ENCODE data around the gene TIGD2. TPM values are rescaled to one million over a fixed set of nuclear protein-coding genes. Genes with fewer than 3 reads are reported as not detected.

Gene TIGD2
- total and polyA plus RNA-seq, 9 of the 15 experiments (the other 6 are each of a cell fraction or from before 2014, with no cell fraction given) = 3.6 to 15.0 (median 9.8) TPM

DNA sequence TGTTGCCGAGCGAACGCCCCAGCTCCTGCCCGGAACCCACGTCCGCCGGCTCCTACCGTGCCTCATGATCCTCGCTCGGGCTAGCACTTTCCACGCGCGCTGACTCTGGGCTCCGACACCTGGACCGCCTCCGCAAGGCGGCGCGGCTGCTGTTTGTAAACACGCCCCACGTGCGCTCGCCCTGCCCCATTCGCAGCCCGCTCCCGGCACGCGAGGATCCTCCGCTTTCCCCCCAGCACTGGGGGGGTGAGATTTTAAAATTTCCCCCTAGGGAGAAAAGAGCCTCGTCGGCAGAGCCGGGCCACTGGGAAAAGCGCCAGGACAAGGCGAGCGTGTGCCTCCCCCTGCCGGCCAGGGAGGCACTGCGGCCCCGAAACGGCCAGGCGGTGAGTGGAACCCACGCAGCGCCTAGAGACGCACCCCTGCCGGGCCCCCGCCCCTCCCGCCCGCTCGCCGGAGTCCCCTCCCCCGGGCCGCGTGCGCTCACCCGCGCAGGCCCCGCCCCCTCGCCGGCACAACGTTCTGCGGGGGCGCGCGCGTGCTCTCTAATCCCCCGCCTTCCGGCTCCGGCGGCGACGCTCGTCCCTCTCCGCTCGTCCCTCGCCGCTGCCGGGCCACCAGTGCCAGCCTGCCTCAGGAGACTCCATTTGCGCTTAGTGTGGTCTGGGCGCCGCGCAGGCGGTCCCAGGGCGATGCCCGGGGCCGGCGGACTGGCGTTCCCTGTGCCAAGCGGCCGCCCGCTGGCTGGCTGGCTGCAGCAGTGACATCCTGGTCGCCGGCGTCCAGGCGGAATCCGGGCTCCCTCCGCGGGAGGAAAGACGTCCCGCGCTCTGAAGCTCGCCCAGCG is at the start of gene TIGD2 (continued):
- TF ChIP-seq, protein P1, sequence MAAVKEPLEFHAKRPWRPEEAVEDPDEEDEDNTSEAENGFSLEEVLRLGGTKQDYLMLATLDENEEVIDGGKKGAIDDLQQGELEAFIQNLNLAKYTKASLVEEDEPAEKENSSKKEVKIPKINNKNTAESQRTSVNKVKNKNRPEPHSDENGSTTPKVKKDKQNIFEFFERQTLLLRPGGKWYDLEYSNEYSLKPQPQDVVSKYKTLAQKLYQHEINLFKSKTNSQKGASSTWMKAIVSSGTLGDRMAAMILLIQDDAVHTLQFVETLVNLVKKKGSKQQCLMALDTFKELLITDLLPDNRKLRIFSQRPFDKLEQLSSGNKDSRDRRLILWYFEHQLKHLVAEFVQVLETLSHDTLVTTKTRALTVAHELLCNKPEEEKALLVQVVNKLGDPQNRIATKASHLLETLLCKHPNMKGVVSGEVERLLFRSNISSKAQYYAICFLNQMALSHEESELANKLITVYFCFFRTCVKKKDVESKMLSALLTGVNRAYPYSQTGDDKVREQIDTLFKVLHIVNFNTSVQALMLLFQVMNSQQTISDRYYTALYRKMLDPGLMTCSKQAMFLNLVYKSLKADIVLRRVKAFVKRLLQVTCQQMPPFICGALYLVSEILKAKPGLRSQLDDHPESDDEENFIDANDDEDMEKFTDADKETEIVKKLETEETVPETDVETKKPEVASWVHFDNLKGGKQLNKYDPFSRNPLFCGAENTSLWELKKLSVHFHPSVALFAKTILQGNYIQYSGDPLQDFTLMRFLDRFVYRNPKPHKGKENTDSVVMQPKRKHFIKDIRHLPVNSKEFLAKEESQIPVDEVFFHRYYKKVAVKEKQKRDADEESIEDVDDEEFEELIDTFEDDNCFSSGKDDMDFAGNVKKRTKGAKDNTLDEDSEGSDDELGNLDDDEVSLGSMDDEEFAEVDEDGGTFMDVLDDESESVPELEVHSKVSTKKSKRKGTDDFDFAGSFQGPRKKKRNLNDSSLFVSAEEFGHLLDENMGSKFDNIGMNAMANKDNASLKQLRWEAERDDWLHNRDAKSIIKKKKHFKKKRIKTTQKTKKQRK (IDR thresholded peaks at IDR 0.05; ENCODE audit: borderline replicate concordance, low read depth, low read length) = no peak
- TF ChIP-seq PHB (CRISPR knock-in tag; IDR thresholded peaks at IDR 0.05) (no peak), FOXK2 (conservative IDR thresholded peaks at IDR 0.05 in 1 of 2, IDR thresholded peaks at IDR 0.05 in 1 of 2; ENCODE audit: low read depth in 2 of 2) (peak; percentile 99 to 100), NFE2 (IDR thresholded peaks at IDR 0.05; ENCODE audit: low read depth) (no peak), FOXP1 (CRISPR knock-in tag; IDR thresholded peaks at IDR 0.05) (no peak; the same call in 1 of the 2 replicates), YY1 (IDR thresholded peaks at IDR 0.05; ENCODE audit: borderline replicate concordance in 1 of 3, control insufficient read depth in 1 of 3, extremely low read depth in 1 of 3, insufficient read depth in 3 of 3, insufficient read length in 1 of 3, insufficient replicate concordance in 2 of 3, low read depth in 1 of 3, low read length in 2 of 3) (peak in 2 of 3 experiments; percentile 16 to 43), L3MBTL2 (IDR thresholded peaks at IDR 0.05) (peak; percentile 99), SRF (CRISPR knock-in tag; IDR thresholded peaks at IDR 0.05) (0 out of 4 replicates have a peak, but pooled peaks of 1 of the 2 experiments have one; percentile 23), MBD1 (CRISPR knock-in tag; IDR thresholded peaks at IDR 0.05) (no peak), PHTF2 (CRISPR knock-in tag; IDR thresholded peaks at IDR 0.05) (no peak), ZNF436 (CRISPR knock-in tag; IDR thresholded peaks at IDR 0.05) (no peak), KAT8 (IDR thresholded peaks at IDR 0.05; ENCODE audit: low read depth) (no peak), U2AF1 (optimal IDR thresholded peaks at IDR 0.05; ENCODE audit: low read depth, low read length) (peak; percentile 49)
- TF ChIP-seq, protein P2, sequence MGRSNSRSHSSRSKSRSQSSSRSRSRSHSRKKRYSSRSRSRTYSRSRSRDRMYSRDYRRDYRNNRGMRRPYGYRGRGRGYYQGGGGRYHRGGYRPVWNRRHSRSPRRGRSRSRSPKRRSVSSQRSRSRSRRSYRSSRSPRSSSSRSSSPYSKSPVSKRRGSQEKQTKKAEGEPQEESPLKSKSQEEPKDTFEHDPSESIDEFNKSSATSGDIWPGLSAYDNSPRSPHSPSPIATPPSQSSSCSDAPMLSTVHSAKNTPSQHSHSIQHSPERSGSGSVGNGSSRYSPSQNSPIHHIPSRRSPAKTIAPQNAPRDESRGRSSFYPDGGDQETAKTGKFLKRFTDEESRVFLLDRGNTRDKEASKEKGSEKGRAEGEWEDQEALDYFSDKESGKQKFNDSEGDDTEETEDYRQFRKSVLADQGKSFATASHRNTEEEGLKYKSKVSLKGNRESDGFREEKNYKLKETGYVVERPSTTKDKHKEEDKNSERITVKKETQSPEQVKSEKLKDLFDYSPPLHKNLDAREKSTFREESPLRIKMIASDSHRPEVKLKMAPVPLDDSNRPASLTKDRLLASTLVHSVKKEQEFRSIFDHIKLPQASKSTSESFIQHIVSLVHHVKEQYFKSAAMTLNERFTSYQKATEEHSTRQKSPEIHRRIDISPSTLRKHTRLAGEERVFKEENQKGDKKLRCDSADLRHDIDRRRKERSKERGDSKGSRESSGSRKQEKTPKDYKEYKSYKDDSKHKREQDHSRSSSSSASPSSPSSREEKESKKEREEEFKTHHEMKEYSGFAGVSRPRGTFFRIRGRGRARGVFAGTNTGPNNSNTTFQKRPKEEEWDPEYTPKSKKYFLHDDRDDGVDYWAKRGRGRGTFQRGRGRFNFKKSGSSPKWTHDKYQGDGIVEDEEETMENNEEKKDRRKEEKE (IDR thresholded peaks at IDR 0.05; ENCODE audit: borderline replicate concordance in 1 of 2, control insufficient read depth in 1 of 2, low read depth in 2 of 2, low read length in 1 of 2) = no peak; a peak in 1 of 4 replicates
